Caco-2 (cell line): ENCODE measurements around the gene UGT1A3. TPM values are rescaled to one million over a fixed set of nuclear protein-coding genes. Genes with fewer than 3 reads are reported as not detected.

Source experiments
- BruUV-seq: library from RNA; stranded (reverse); fragments of 400-500 nt; replicated peaks from 2 replicates; lab custom pipeline; 2021; lab: Mats Ljungman, UMichigan
- CTCF ChIA-PET: fragments of 300-600 bp; sonication (Branson Sonifier 250); formaldehyde crosslinking; loops from one replicate; lab custom pipeline; 2022; ENCODE audit warnings: antibody characterized with exemption; lab: Charles Lee
- POLR2A ChIA-PET: fragments of 300-600 bp; sonication (Branson Sonifier 250); formaldehyde crosslinking; loops from one replicate; lab custom pipeline; 2022; ENCODE audit warnings: antibody characterized with exemption; lab: Charles Lee
- DNase-seq, 2 experiments: peaks; one replicate each; pipeline versions ENCODE4 v3.0.0 to v3.0.0-alpha.2; 2020 to 2022
- H3K27me3 ChIP-seq: replicated peaks from 2 replicates; pipeline ENCODE4 v1.6.0; 2011; ENCODE audit warnings: low read length; ENCODE audit not compliant: control insufficient read depth, insufficient read depth
- H3K36me3 ChIP-seq: 2 replicates; pipeline ENCODE4 v1.5.1; 2011; ENCODE audit warnings: low read length; ENCODE audit not compliant: control insufficient read depth, insufficient read depth
- H3K4me1 ChIP-seq: fragments of 250-450 bp; sonication (Bioruptor Pico); 2 replicates; pipeline ENCODE4 v1.5.1; 2020; ENCODE audit warnings: mild to moderate bottlenecking
- H3K4me3 ChIP-seq: 2 replicates; pipeline ENCODE4 v1.5.1; 2011; ENCODE audit warnings: low read depth, mild to moderate bottlenecking, control low read depth, low read length
- H3K9me3 ChIP-seq: fragments of 250-450 bp; sonication (Bioruptor Pico); 2 replicates; pipeline ENCODE4 v1.5.1; 2020; ENCODE audit warnings: mild to moderate bottlenecking, moderate library complexity
- H3K27ac Mint-ChIP-seq: one replicate; pipeline ENCODE4 v1.8.0; 2022; ENCODE audit warnings: mixed read lengths; ENCODE audit not compliant: unreplicated experiment
- H3K27me3 Mint-ChIP-seq: one replicate; pipeline ENCODE4 v1.8.0; 2022; ENCODE audit warnings: mixed read lengths; ENCODE audit not compliant: insufficient read depth, unreplicated experiment
- H3K36me3 Mint-ChIP-seq: one replicate; pipeline ENCODE4 v1.8.0; 2022; ENCODE audit warnings: mild to moderate bottlenecking, mixed read lengths; ENCODE audit not compliant: insufficient read depth, unreplicated experiment
- H3K4me1 Mint-ChIP-seq: one replicate; pipeline ENCODE4 v1.8.0; 2022; ENCODE audit warnings: low read depth, mixed read lengths; ENCODE audit not compliant: unreplicated experiment
- H3K4me3 Mint-ChIP-seq: one replicate; pipeline ENCODE4 v1.8.0; 2022; ENCODE audit warnings: mild to moderate bottlenecking, moderate library complexity, mixed read lengths; ENCODE audit not compliant: unreplicated experiment
- H3K9me3 Mint-ChIP-seq: one replicate; pipeline ENCODE4 v1.8.0; 2022; ENCODE audit warnings: mixed read lengths; ENCODE audit not compliant: unreplicated experiment
- intact Hi-C: fragments of 100-400 bp; cut with micrococcal nuclease; formaldehyde crosslinking; loops from one replicate; pipeline ENCODE4 v1.10.0; 2022; ENCODE audit not compliant: unreplicated experiment
- total RNA-seq: library from RNA; stranded (reverse); gene quantifications from 2 replicates; pipeline ENCODE4 v1.2.3, GENCODE V29; 2022
- TF ChIP-seq, protein P1 (sequence below), 2 experiments: fragments of 200-600 bp in 1 of 2; IDR thresholded peaks; 1 replicate in 1 of 2; 2 replicates in 1 of 2; pipeline versions ENCODE4 v1.5.1 to v1.8.0; 2011 to 2022; ENCODE audit warnings: antibody characterized with exemption in 1 of 2, control low read depth in 1 of 2, inconsistent platforms in 1 of 2, low read depth in 1 of 2, low read length in 1 of 2, mild to moderate bottlenecking in 1 of 2, moderate library complexity in 1 of 2; ENCODE audit not compliant: insufficient read depth in 1 of 2, severe bottlenecking in 1 of 2, unreplicated experiment in 1 of 2

Gene UGT1A3
- total RNA-seq, 1 experiment from 2014 or later: 0.64 TPM

DNA sequence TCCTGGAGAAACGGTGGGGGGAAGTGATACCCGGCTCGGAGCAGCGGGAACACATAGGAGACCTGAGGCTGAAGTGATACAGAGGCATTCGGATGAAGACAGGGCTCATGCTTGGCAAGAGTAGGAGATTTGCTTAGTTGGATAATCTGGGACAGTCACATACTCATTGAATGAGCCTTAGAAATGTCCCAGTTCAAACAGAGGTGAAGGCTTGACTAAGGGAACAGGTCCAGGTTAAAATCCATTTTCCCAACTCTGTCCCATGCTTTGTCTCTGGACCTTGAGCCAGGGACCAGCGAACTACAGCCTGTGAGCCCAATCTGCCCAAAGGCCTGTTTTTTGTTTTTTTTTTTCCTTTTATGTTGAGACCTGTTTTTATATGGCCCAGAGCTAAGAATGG is 34.9 kb upstream of the UGT1A3 start:
- CTCF ChIA-PET: no interaction called here
- no TSS peak for BruUV-seq

DNA sequence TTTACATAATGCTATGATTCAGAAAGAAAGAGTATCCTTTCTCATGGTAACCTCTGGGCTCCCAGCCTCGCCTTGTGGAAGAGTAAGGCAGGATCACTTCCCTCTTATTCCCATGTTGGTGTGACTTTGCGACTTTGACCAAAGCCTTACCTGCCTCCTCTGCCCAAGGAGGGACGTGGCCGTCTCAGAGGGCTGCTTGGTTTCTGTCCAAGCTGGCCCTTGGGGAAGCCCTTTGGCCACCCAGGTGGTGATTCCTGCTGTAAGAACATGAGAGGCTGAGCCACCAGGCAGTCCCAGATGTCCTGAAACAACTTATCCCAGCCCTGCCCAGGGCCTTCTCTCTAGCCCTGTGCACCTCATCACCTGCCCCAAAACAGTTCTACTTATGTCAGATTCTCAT is 30.1 kb upstream of the UGT1A3 start:
- Histone ChIP-seq H3K4me1 (peaks cover 46% of the 10 kb centered on the region), H3K9me3 (no peaks in the 10 kb centered on the region), H3K27me3 (no peaks in the 10 kb centered on the region), H3K4me3 (no peak overlapping the region), H3K36me3 (no peaks in the 10 kb centered on the region)
- intact Hi-C loops: no loop called here
- peak overlapping the region; percentile 93 for H3K27ac Mint-ChIP-seq
- no peak for DNase-seq
- CTCF ChIA-PET: no interaction called here
- POLR2A ChIA-PET: no interaction called here
- peaks cover 1% of the 10 kb centered on the region for H3K9me3 Mint-ChIP-seq
- TF ChIP-seq, protein P1, sequence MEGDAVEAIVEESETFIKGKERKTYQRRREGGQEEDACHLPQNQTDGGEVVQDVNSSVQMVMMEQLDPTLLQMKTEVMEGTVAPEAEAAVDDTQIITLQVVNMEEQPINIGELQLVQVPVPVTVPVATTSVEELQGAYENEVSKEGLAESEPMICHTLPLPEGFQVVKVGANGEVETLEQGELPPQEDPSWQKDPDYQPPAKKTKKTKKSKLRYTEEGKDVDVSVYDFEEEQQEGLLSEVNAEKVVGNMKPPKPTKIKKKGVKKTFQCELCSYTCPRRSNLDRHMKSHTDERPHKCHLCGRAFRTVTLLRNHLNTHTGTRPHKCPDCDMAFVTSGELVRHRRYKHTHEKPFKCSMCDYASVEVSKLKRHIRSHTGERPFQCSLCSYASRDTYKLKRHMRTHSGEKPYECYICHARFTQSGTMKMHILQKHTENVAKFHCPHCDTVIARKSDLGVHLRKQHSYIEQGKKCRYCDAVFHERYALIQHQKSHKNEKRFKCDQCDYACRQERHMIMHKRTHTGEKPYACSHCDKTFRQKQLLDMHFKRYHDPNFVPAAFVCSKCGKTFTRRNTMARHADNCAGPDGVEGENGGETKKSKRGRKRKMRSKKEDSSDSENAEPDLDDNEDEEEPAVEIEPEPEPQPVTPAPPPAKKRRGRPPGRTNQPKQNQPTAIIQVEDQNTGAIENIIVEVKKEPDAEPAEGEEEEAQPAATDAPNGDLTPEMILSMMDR (IDR thresholded peaks at IDR 0.05; ENCODE audit: insufficient read depth in 1 of 2, low read depth in 1 of 2, low read length in 1 of 2, severe bottlenecking in 1 of 2, unreplicated experiment in 1 of 2): no peak
- peaks cover 10% of the 10 kb centered on the region for H3K36me3 Mint-ChIP-seq
- no peaks in the 10 kb centered on the region for H3K27me3 Mint-ChIP-seq
- H3K4me3 Mint-ChIP-seq: peak overlapping the region; percentile 35
- BruUV-seq: no TSS peak
- peaks cover 21% of the 10 kb centered on the region for H3K4me1 Mint-ChIP-seq

More for the DNA sequence above, 34.9 kb upstream of the UGT1A3 start:
- no peak for DNase-seq
- H3K27ac Mint-ChIP-seq: peak overlapping the region; percentile 25
- no peaks in the 10 kb centered on the region for H3K9me3 Mint-ChIP-seq
- intact Hi-C loops: loop anchor here (1.0 kb wide), 1 partner anchor 10 kb away; no protein-coding TSS in a partner anchor
- peak overlapping the region; percentile 70 for H3K4me3 Mint-ChIP-seq
- 0 out of 2 replicates have a peak overlapping the region, but pooled peaks have one; percentile 3 for H3K4me3 ChIP-seq
- TF ChIP-seq, protein P1 (IDR thresholded peaks at IDR 0.05; ENCODE audit: insufficient read depth in 1 of 2, low read depth in 1 of 2, low read length in 1 of 2, severe bottlenecking in 1 of 2, unreplicated experiment in 1 of 2): no peak
- no peaks in the 10 kb centered on the region for H3K36me3 ChIP-seq
- peaks cover 21% of the 10 kb centered on the region for H3K36me3 Mint-ChIP-seq
- no peaks in the 10 kb centered on the region for H3K27me3 Mint-ChIP-seq
- no peaks in the 10 kb centered on the region for H3K27me3 ChIP-seq
- POLR2A ChIA-PET: no interaction called here
- peaks cover 3% of the 10 kb centered on the region for H3K4me1 Mint-ChIP-seq
- H3K9me3 ChIP-seq: no peaks in the 10 kb centered on the region
- peaks cover 25% of the 10 kb centered on the region for H3K4me1 ChIP-seq

DNA sequence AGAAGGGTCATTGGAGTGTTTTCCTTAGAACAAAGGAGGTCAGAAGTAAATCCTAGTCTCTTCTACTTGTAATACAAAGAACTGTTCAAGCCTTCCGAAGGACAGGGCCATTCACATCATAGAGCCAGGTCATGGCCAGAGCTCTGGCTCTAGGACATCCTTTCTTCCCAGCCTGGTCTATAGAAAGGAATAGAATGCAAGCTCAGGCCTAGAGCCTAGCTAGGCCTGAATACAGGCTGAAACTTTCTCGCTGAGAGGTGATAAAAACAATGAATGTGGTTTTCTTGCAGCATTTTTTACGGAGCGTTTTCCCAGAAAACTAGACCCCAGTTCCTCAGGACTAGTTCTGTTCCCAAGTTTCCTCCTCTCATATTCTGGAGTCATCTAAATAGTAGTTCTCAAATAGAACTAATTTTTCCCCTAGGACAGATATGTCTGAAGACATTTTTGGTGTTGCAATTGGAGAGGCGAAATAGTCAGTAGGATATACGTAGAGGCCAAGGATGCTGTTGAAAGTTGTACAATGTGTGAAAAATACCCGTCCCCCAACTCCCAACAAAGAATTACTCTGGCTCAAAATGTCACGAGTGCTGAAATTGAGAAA is 29.3 kb upstream of the UGT1A3 start:
- intact Hi-C loops: no loop called here
- Histone ChIP-seq H3K27me3 (no peaks in the 10 kb centered on the region), H3K9me3 (no peaks in the 10 kb centered on the region), H3K4me1 (peaks cover 46% of the 10 kb centered on the region), H3K36me3 (no peaks in the 10 kb centered on the region), H3K4me3 (no peak overlapping the region)
- DNase-seq: no peak
- Mint-ChIP-seq H3K36me3 (peaks cover 14% of the 10 kb centered on the region), H3K9me3 (peaks cover 9% of the 10 kb centered on the region), H3K27ac (peak overlapping the region; percentile 93), H3K4me3 (peak overlapping the region; percentile 35), H3K27me3 (no peaks in the 10 kb centered on the region), H3K4me1 (peaks cover 26% of the 10 kb centered on the region)
- TSS peak; percentile 65 for BruUV-seq
- ChIA-PET POLR2A (no interaction called here), CTCF (no interaction called here)
- TF ChIP-seq, protein P1 (IDR thresholded peaks at IDR 0.05; ENCODE audit: insufficient read depth in 1 of 2, low read depth in 1 of 2, low read length in 1 of 2, severe bottlenecking in 1 of 2, unreplicated experiment in 1 of 2): no peak
